HepG2 (cell line): ENCODE results near the gene APRT. TPM values are rescaled to one million over a fixed set of nuclear protein-coding genes. Genes with fewer than 3 reads are reported as not detected.

ENCODE experiments used
- CENPT ChIP-seq: sonication (generic); formaldehyde crosslinking; IDR thresholded peaks from 2 replicates; pipeline ENCODE4 v1.8.0; 2022; ENCODE audit warnings: low read depth, mild to moderate bottlenecking, moderate library complexity, missing genetic modification reagents
- CREB3 ChIP-seq: sonication (generic); formaldehyde crosslinking; IDR thresholded peaks from 2 replicates; pipeline ENCODE4 v1.5.0; 2020; ENCODE audit warnings: missing genetic modification reagents
- DPF2 ChIP-seq: sonication (generic); formaldehyde crosslinking; IDR thresholded peaks from 2 replicates; pipeline ENCODE4 v1.4.0; 2020; ENCODE audit warnings: mild to moderate bottlenecking, low read depth, missing genetic modification reagents, borderline replicate concordance
- GZF1 ChIP-seq: sonication (generic); formaldehyde crosslinking; IDR thresholded peaks from 2 replicates; pipeline ENCODE4 v1.5.1; 2020; ENCODE audit warnings: mild to moderate bottlenecking, missing genetic modification reagents
- MIER3 ChIP-seq: IDR thresholded peaks from 2 replicates; pipeline ENCODE4 v1.6.1; 2016; ENCODE audit warnings: missing compliant biosample characterization, borderline replicate concordance
- NFIC ChIP-seq: IDR thresholded peaks from 2 replicates; pipeline ENCODE4 v1.6.1; 2012; ENCODE audit warnings: mild to moderate bottlenecking, low read length, inconsistent platforms
- PITX1 ChIP-seq: sonication (generic); formaldehyde crosslinking; IDR thresholded peaks from 2 replicates; pipeline ENCODE4 v1.5.1; 2020; ENCODE audit warnings: mild to moderate bottlenecking, missing genetic modification reagents
- POGZ ChIP-seq: sonication (generic); formaldehyde crosslinking; IDR thresholded peaks from 2 replicates; pipeline ENCODE4 v1.4.0; 2020; ENCODE audit warnings: mild to moderate bottlenecking, missing genetic modification reagents
- SMAD3 ChIP-seq: sonication (generic); formaldehyde crosslinking; IDR thresholded peaks from 2 replicates; pipeline ENCODE4 v1.4.0; 2020; ENCODE audit warnings: missing genetic modification reagents
- TGIF2 ChIP-seq: IDR thresholded peaks from 2 replicates; pipeline ENCODE4 v1.6.1; 2016; ENCODE audit warnings: control low read depth, missing compliant biosample characterization
- TRIM22 ChIP-seq: fragments of 450-650 bp; IDR thresholded peaks from 2 replicates; pipeline ENCODE4 v1.6.1; 2017
- ZFAT ChIP-seq: sonication (generic); formaldehyde crosslinking; conservative IDR thresholded peaks from 2 replicates; pipeline ENCODE4 v1.8.1; 2023; ENCODE audit warnings: missing genetic modification reagents, inconsistent platforms
- ZFP36 ChIP-seq: fragments of 150-350 bp; IDR thresholded peaks from 2 replicates; pipeline ENCODE4 v1.6.1; 2018; ENCODE audit warnings: borderline replicate concordance, low read length, low read depth; ENCODE audit not compliant: partially characterized antibody
- ZIK1 ChIP-seq: sonication (generic); formaldehyde crosslinking; IDR thresholded peaks from 2 replicates; pipeline ENCODE4 v1.5.0; 2020; ENCODE audit warnings: mild to moderate bottlenecking, low read depth, missing genetic modification reagents, borderline replicate concordance
- ZNF101 ChIP-seq: sonication (generic); formaldehyde crosslinking; IDR thresholded peaks from 2 replicates; pipeline ENCODE4 v1.4.0; 2020; ENCODE audit warnings: mild to moderate bottlenecking, low read depth, missing genetic modification reagents, borderline replicate concordance
- ZNF207 ChIP-seq: fragments of 450-650 bp; IDR thresholded peaks from 2 replicates; pipeline ENCODE4 v1.6.1; 2016; ENCODE audit warnings: antibody characterized with exemption, borderline replicate concordance
- ZNF33B ChIP-seq: sonication (generic); formaldehyde crosslinking; IDR thresholded peaks from 2 replicates; pipeline ENCODE4 v1.5.1; 2020; ENCODE audit warnings: mild to moderate bottlenecking, missing genetic modification reagents
- ZNF343 ChIP-seq: sonication (generic); formaldehyde crosslinking; IDR thresholded peaks from 2 replicates; pipeline ENCODE4 v1.4.0; 2020; ENCODE audit warnings: mild to moderate bottlenecking, missing genetic modification reagents
- ZNF83 ChIP-seq: sonication (generic); formaldehyde crosslinking; IDR thresholded peaks from 2 replicates; pipeline ENCODE4 v1.4.0; 2020; ENCODE audit warnings: missing genetic modification reagents, mild to moderate bottlenecking, borderline replicate concordance
- ZNF878 ChIP-seq: sonication (generic); formaldehyde crosslinking; IDR thresholded peaks from 2 replicates; pipeline ENCODE4 v1.8.1; 2023; ENCODE audit warnings: mild to moderate bottlenecking, missing genetic modification reagents, moderate library complexity
- polyA plus RNA-seq, 8 experiments: library from polyadenylated mRNA; depleted of rRNA in 3 of 8; stranded (reverse) in 7 of 8; unstranded in 1 of 8; fragments of >200 nt; fragmentation: Illumina TruSeq in 4 of 8; extraction: Trizol in 4 of 8; gene quantifications; 2 replicates each; pipeline versions ENCODE4 v1.2.1 to v1.2.3, GENCODE V29; 2011 to 2016; ENCODE audit warnings: low read depth in 4 of 8, missing spikeins in 1 of 8, mixed read lengths in 1 of 8; ENCODE audit not compliant: insufficient read depth in 1 of 8
- total RNA-seq, 5 experiments: library from RNA; depleted of rRNA; stranded (reverse); fragments of >200 nt; fragmentation: Illumina TruSeq; extraction: Trizol; gene quantifications; 2 replicates each; pipeline ENCODE4 v1.2.3, GENCODE V29; 2016; ENCODE audit warnings: low read depth in 1 of 5
- TF ChIP-seq, protein P1 (sequence below): sonication (generic); formaldehyde crosslinking; IDR thresholded peaks from 2 replicates; pipeline ENCODE4 v1.5.0; 2020; ENCODE audit warnings: missing genetic modification reagents
- TF ChIP-seq, protein P2 (sequence below): sonication (generic); formaldehyde crosslinking; IDR thresholded peaks from 2 replicates; pipeline ENCODE4 v1.8.0; 2022; ENCODE audit warnings: low read depth, missing genetic modification reagents
- TF ChIP-seq, protein P3 (sequence below): sonication (generic); formaldehyde crosslinking; IDR thresholded peaks from 2 replicates; pipeline ENCODE4 v1.8.0; 2022; ENCODE audit warnings: missing genetic modification reagents, mild to moderate bottlenecking, moderate library complexity, borderline replicate concordance

Gene APRT
- total and polyA plus RNA-seq, 2 of the 13 experiments (the other 11 are each of a cell fraction or from before 2014, with no cell fraction given): 155 to 242 TPM

GRCh38 chr16:88857728-88858339 is 46.1 kb upstream of the APRT start (continued):
- 0 out of 2 replicates have a peak, but pooled peaks have one; percentile 27 for TF ChIP-seq MIER3
- no peak for TF ChIP-seq CREB3 (CRISPR knock-in tag)
- TF ChIP-seq GZF1 (CRISPR knock-in tag): 0 out of 2 replicates have a peak, but pooled peaks have one; percentile 20
- no peak for TF ChIP-seq ZFAT (CRISPR knock-in tag)
- TF ChIP-seq CENPT (CRISPR knock-in tag): no peak
- no peak for TF ChIP-seq ZFP36
- TF ChIP-seq TRIM22: no peak
- TF ChIP-seq ZNF343 (CRISPR knock-in tag): no peak
- no peak for TF ChIP-seq ZNF83 (CRISPR knock-in tag)
- no peak for TF ChIP-seq ZNF207
- TF ChIP-seq, protein P1, sequence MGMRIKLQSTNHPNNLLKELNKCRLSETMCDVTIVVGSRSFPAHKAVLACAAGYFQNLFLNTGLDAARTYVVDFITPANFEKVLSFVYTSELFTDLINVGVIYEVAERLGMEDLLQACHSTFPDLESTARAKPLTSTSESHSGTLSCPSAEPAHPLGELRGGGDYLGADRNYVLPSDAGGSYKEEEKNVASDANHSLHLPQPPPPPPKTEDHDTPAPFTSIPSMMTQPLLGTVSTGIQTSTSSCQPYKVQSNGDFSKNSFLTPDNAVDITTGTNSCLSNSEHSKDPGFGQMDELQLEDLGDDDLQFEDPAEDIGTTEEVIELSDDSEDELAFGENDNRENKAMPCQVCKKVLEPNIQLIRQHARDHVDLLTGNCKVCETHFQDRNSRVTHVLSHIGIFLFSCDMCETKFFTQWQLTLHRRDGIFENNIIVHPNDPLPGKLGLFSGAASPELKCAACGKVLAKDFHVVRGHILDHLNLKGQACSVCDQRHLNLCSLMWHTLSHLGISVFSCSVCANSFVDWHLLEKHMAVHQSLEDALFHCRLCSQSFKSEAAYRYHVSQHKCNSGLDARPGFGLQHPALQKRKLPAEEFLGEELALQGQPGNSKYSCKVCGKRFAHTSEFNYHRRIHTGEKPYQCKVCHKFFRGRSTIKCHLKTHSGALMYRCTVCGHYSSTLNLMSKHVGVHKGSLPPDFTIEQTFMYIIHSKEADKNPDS (CRISPR knock-in tag): no peak
- no peak for TF ChIP-seq NFIC
- no peak for TF ChIP-seq ZIK1 (CRISPR knock-in tag)
- peak; percentile 40; the same call in 1 of the 2 replicates for TF ChIP-seq TGIF2 (CRISPR knock-in tag)
- TF ChIP-seq DPF2 (CRISPR knock-in tag): no peak
- TF ChIP-seq ZNF33B (CRISPR knock-in tag): no peak
- TF ChIP-seq, protein P2, sequence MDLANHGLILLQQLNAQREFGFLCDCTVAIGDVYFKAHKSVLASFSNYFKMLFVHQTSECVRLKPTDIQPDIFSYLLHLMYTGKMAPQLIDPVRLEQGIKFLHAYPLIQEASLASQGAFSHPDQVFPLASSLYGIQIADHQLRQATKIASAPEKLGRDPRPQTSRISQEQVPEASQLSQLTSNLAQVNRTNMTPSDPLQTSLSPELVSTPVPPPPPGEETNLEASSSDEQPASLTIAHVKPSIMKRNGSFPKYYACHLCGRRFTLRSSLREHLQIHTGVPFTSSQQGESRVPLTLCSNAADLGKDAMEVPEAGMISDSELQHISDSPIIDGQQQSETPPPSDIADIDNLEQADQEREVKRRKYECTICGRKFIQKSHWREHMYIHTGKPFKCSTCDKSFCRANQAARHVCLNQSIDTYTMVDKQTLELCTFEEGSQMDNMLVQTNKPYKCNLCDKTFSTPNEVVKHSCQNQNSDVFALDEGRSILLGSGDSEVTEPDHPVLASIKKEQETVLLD (CRISPR knock-in tag): no peak
- TF ChIP-seq ZNF101 (CRISPR knock-in tag): no peak
- TF ChIP-seq ZNF878 (CRISPR knock-in tag): no peak
- TF ChIP-seq, protein P3, sequence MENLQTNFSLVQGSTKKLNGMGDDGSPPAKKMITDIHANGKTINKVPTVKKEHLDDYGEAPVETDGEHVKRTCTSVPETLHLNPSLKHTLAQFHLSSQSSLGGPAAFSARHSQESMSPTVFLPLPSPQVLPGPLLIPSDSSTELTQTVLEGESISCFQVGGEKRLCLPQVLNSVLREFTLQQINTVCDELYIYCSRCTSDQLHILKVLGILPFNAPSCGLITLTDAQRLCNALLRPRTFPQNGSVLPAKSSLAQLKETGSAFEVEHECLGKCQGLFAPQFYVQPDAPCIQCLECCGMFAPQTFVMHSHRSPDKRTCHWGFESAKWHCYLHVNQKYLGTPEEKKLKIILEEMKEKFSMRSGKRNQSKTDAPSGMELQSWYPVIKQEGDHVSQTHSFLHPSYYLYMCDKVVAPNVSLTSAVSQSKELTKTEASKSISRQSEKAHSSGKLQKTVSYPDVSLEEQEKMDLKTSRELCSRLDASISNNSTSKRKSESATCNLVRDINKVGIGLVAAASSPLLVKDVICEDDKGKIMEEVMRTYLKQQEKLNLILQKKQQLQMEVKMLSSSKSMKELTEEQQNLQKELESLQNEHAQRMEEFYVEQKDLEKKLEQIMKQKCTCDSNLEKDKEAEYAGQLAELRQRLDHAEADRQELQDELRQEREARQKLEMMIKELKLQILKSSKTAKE (CRISPR knock-in tag): 0 out of 2 replicates have a peak, but pooled peaks have one; percentile 16
- no peak for TF ChIP-seq POGZ
- TF ChIP-seq PITX1 (CRISPR knock-in tag): peak; percentile 24; the same call in 1 of the 2 replicates
- TF ChIP-seq SMAD3 (CRISPR knock-in tag): no peak
